Peyer's patch (tissue), 4 donors: Measurements from ENCODE around the gene NUF2. TPM values are rescaled to one million over a fixed set of nuclear protein-coding genes. Genes with fewer than 3 reads are reported as not detected.

Experiments
- DNase-seq, 3 donors: peaks; one replicate each; pipeline ENCODE4 v3.0.0-alpha.2; 2017 to 2019
- H3K27ac ChIP-seq, 4 donors: fragments of 200-600 bp; sonication (generic); one replicate each; pipeline ENCODE4 v1.5.1; 2016 to 2019
- H3K27me3 ChIP-seq, 2 donors: fragments of 200-600 bp; sonication (generic); one replicate each; pipeline ENCODE4 v1.5.1; 2019
- H3K36me3 ChIP-seq, 3 donors: fragments of 200-600 bp; sonication (generic); one replicate each; pipeline ENCODE4 v1.5.1; 2016 to 2019
- H3K4me1 ChIP-seq, 4 donors: fragments of 200-600 bp; sonication (generic); one replicate each; pipeline ENCODE4 v1.5.1; 2016 to 2019
- H3K4me3 ChIP-seq, 4 donors: fragments of 200-600 bp; sonication (generic); 1 replicate in 3 of 4; 2 replicates in 1 of 4; pipeline ENCODE4 v1.5.1; 2016 to 2019; ENCODE audit warnings: mild to moderate bottlenecking in 1 of 4
- H3K9me3 ChIP-seq, 4 donors: fragments of 200-600 bp; sonication (generic); one replicate each; pipeline ENCODE4 v1.5.1; 2016 to 2019; ENCODE audit warnings: mild to moderate bottlenecking in 1 of 4
- POLR2A ChIP-seq, 2 donors: fragments of 450-650 bp; IDR thresholded peaks; one replicate each; pipeline ENCODE4 v1.5.1; 2017; ENCODE audit warnings: antibody characterized with exemption in 2 of 2, mild to moderate bottlenecking in 2 of 2, moderate library complexity in 2 of 2
- total RNA-seq, 4 donors: library from RNA; depleted of rRNA; stranded (reverse); fragments of >200 nt; gene quantifications; one replicate each; pipeline ENCODE4 v1.1.0, GENCODE V29; 2016
- TF ChIP-seq, protein P1 (sequence below), 6 experiments: fragments of 450-650 bp in 4 of 6; fragments of 200-600 bp in 2 of 6; sonication (generic) in 1 of 6; IDR thresholded peaks; one replicate each; pipeline ENCODE4 v1.5.1; 2017 to 2019; ENCODE audit warnings: antibody characterized with exemption in 6 of 6, mild to moderate bottlenecking in 3 of 6, moderate library complexity in 1 of 6

NUF2 gene
- total RNA-seq, 4 donors from 2014 or later, result 1.1 to 31.4 (median 3.9) TPM

DNA sequence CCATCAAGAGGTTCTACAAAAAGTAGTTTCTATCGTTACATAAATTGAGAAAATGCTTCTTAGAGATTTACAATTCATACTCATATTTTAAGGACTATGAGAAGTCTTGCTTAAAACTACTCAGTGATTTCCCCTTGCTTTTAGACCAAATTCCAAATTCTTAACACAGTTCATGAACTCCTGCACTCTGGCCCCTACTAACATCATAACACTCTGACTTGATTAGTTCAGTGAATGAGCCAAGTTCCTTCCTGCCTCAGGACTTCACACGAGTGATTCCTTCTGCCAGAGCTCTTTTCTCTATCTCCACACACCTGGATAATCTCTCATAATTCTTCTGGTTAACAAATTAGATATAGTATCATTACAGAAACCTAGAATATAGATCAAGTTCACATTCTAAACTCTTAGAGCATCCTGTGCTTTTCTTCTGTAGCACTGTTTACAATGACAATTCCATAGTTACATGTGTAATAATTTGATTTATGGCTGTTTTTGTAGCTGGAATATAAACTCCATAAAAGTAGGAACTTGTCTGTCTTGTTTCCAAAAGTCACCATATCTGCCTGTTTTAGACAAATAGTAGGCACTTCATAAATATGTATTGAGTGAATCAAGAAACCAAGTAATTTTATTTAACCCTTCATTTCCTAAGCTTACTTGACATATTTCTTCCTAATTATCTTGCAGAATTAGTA, 59.9 kb downstream of the NUF2 start:
- Histone ChIP-seq H3K4me3 (no peak overlapping the region), H3K36me3 (no peaks in the 10 kb centered on the region), H3K27me3 (no peaks in the 10 kb centered on the region), H3K4me1 (no peaks in the 10 kb centered on the region), H3K27ac (no peak overlapping the region), H3K9me3 (peaks cover 0 to 3% (median 0%) of the 10 kb centered on the region in 4 donors)
- TF ChIP-seq POLR2A (IDR thresholded peaks at IDR 0.05), result no peak
- TF ChIP-seq, protein P1, sequence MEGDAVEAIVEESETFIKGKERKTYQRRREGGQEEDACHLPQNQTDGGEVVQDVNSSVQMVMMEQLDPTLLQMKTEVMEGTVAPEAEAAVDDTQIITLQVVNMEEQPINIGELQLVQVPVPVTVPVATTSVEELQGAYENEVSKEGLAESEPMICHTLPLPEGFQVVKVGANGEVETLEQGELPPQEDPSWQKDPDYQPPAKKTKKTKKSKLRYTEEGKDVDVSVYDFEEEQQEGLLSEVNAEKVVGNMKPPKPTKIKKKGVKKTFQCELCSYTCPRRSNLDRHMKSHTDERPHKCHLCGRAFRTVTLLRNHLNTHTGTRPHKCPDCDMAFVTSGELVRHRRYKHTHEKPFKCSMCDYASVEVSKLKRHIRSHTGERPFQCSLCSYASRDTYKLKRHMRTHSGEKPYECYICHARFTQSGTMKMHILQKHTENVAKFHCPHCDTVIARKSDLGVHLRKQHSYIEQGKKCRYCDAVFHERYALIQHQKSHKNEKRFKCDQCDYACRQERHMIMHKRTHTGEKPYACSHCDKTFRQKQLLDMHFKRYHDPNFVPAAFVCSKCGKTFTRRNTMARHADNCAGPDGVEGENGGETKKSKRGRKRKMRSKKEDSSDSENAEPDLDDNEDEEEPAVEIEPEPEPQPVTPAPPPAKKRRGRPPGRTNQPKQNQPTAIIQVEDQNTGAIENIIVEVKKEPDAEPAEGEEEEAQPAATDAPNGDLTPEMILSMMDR (IDR thresholded peaks at IDR 0.05), result no peak
- no peak for DNase-seq

DNA sequence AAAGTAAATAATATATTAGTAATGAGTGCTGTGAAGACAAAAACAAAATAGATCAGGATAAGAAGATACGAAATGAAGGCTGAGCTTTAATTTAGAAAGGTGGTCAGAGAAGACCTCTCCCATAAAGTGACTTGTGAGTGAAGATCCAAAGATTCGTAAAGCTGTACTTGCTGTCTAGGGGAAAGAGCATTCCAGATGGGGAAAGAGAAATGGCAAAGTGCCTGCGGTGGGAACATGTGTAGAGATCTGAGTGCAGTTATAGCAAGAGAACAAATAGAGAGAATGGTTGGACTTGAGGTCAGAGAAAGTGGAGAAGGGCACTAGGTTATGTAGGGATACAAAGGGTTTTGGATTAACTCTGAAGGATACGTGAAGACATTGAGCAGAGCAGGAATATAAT, 60.6 kb downstream of the NUF2 start:
- Histone ChIP-seq H3K27ac (no peak overlapping the region), H3K9me3 (no peaks in the 10 kb centered on the region), H3K27me3 (no peaks in the 10 kb centered on the region), H3K4me1 (no peaks in the 10 kb centered on the region), H3K36me3 (no peaks in the 10 kb centered on the region), H3K4me3 (no peak overlapping the region)
- no peak for DNase-seq
- TF ChIP-seq, protein P1 (IDR thresholded peaks at IDR 0.05), result no peak
- TF ChIP-seq POLR2A (IDR thresholded peaks at IDR 0.05), result no peak

DNA sequence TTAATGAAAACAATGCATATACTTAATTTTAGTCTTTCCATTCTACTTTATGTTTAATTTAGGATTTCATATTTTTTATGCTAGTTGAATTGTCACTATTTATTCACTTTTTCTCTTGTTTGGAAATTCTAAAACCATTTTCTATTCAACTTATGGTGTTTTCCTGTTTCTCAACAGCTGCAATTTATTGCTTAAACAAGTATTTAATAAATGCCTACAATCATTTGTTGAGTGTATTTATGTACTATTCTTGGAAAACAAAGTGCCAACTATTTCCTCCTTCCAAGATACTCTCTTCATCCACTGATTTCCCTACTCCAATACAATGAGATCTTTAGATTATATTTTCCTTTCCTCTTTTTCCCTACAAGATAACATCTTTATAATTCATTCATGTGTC, 65.4 kb downstream of the NUF2 start:
- no peak overlapping the region for H3K27ac ChIP-seq
- H3K4me3 ChIP-seq, result no peak overlapping the region
- no peaks in the 10 kb centered on the region for H3K4me1 ChIP-seq
- DNase-seq, result no peak
- H3K9me3 ChIP-seq, result no peaks in the 10 kb centered on the region
- no peaks in the 10 kb centered on the region for H3K27me3 ChIP-seq
- no peaks in the 10 kb centered on the region for H3K36me3 ChIP-seq
- TF ChIP-seq, protein P1 (IDR thresholded peaks at IDR 0.05), result no peak
- no peak for TF ChIP-seq POLR2A (IDR thresholded peaks at IDR 0.05)

DNA sequence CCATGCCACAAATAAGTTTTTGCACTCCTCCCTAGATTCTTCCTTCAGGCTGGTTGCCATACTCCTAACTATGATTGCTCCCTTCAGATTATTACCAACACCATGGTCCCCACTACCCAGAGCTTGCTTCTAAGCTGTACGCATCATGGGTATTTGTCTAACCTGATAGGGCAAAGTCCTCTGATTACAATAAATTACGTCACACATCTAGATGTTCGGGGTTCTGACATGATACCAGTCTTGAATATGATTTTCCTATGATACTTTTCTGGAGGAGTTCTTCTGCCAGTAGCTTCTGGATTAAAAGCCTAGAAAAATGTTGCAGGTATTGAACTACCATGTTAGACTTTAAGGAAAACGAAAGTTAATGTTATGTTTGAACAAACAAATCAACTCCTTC, 67.2 kb downstream of the NUF2 start:
- no peak for DNase-seq
- Histone ChIP-seq H3K36me3 (no peaks in the 10 kb centered on the region), H3K4me1 (no peaks in the 10 kb centered on the region), H3K4me3 (no peak overlapping the region), H3K9me3 (no peaks in the 10 kb centered on the region), H3K27ac (no peak overlapping the region), H3K27me3 (no peaks in the 10 kb centered on the region)
- no peak for TF ChIP-seq POLR2A (IDR thresholded peaks at IDR 0.05)
- TF ChIP-seq, protein P1 (IDR thresholded peaks at IDR 0.05), result no peak

DNA sequence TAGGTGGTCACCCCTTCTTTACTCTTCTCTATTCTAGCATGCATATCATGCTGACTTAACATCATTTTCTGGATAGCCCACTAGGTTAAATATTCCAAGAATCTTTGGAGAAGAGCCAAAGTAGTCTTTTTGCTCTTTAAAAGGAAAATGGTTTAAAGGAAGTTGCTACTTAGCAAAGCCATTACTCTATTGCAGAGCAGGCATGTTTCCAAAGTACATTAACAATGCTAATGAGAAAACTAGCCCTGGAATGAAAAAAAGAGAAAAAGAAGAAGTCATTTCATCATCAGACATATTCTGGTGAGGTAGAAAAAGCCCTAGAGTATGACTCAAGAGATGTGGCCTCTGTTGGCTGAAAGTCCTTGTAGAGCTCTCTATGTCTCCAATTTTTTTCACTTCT, 74.0 kb downstream of the NUF2 start:
- Histone ChIP-seq H3K4me3 (no peak overlapping the region), H3K36me3 (no peaks in the 10 kb centered on the region), H3K9me3 (no peaks in the 10 kb centered on the region), H3K4me1 (no peaks in the 10 kb centered on the region), H3K27me3 (no peaks in the 10 kb centered on the region), H3K27ac (no peak overlapping the region)
- TF ChIP-seq POLR2A (IDR thresholded peaks at IDR 0.05), result no peak
- TF ChIP-seq, protein P1 (IDR thresholded peaks at IDR 0.05), result no peak
- no peak for DNase-seq
